Sigmoid colon (tissue), 7 donors: ENCODE results near the gene SMTNL2. TPM values are rescaled to one million over a fixed set of nuclear protein-coding genes. Genes with fewer than 3 reads are reported as not detected.

Experiments
- DNase-seq: peaks from one replicate; pipeline ENCODE4 v3.0.0-alpha.2; 2019
- H3K27ac ChIP-seq, 4 donors: fragments of 200-600 bp; sonication (generic); one replicate each; pipeline ENCODE4 v1.5.1; 2016 to 2019; ENCODE audit warnings: mild to moderate bottlenecking in 1 of 4
- H3K27me3 ChIP-seq, 3 donors: fragments of 200-600 bp; sonication (generic); one replicate each; pipeline ENCODE4 v1.5.1; 2019; ENCODE audit warnings: mild to moderate bottlenecking in 1 of 3
- H3K36me3 ChIP-seq, 4 donors: fragments of 200-600 bp; sonication (generic); one replicate each; pipeline ENCODE4 v1.5.1; 2016 to 2019
- H3K4me1 ChIP-seq, 4 donors: fragments of 200-600 bp; sonication (generic); one replicate each; pipeline ENCODE4 v1.5.1; 2017 to 2019
- H3K4me3 ChIP-seq, 4 donors: fragments of 200-600 bp; sonication (generic); one replicate each; pipeline ENCODE4 v1.5.1; 2017 to 2019; ENCODE audit warnings: mild to moderate bottlenecking in 2 of 4, moderate library complexity in 1 of 4
- H3K9me3 ChIP-seq, 4 donors: fragments of 200-600 bp in 3 of 4; sonication (generic) in 3 of 4; one replicate each; pipeline versions ENCODE4 v1.5.1 to v1.6.1; 2013 to 2019
- CTCF ChIP-seq, 4 experiments: fragments of 450-650 bp in 3 of 4; fragments of 200-600 bp in 1 of 4; IDR thresholded peaks; one replicate each; pipeline ENCODE4 v1.5.1; 2016 to 2019; ENCODE audit warnings: antibody characterized with exemption in 4 of 4, mild to moderate bottlenecking in 3 of 4, moderate library complexity in 2 of 4
- EP300 ChIP-seq, 4 donors: sonication (generic); formaldehyde crosslinking; IDR thresholded peaks; one replicate each; pipeline ENCODE4 v1.6.1; 2017; ENCODE audit warnings: antibody characterized with exemption in 4 of 4
- POLR2A ChIP-seq, 2 donors: fragments of 450-650 bp; IDR thresholded peaks; one replicate each; pipeline ENCODE4 v1.6.1; 2016; ENCODE audit warnings: antibody characterized with exemption in 2 of 2, mild to moderate bottlenecking in 2 of 2, moderate library complexity in 2 of 2
- POLR2AphosphoS5 ChIP-seq, 4 donors: sonication (generic); formaldehyde crosslinking; IDR thresholded peaks; one replicate each; pipeline ENCODE4 v1.6.1; 2017; ENCODE audit warnings: antibody characterized with exemption in 4 of 4
- WGBS, 2 donors: extraction: QIAGEN DNeasy Blood & Tissue Kit; methylation state at CpG; one replicate each; pipeline ENCODE4 v1.1.7; 2013; 5-methylcytosine and 5-hydroxymethylcytosine counted together
- intact Hi-C: fragments of 100-400 bp; cut with DNase I; formaldehyde crosslinking; loops from one replicate; pipeline ENCODE4 v1.15.1; 2023
- polyA plus RNA-seq, 3 donors: library from polyadenylated mRNA; stranded (reverse); fragments of 200-250 nt; gene quantifications; one replicate each; pipeline ENCODE4 v1.2.3, GENCODE V29; 2013
- total RNA-seq, 4 donors: library from RNA; depleted of rRNA; stranded (reverse); fragments of >200 nt; gene quantifications; one replicate each; pipeline ENCODE4 v1.1.0, GENCODE V29; 2016
- donor health status: healthy with polysubstance abuse.
- donor health status: Bipolar disorder and iron deficiency.
- donor health status: healthy.

SMTNL2 gene
- total and polyA plus RNA-seq, 7 donors = 0.33 to 1.9 (median 0.99) TPM; not detected in 1

- intact Hi-C loops = no loop called here
Measured at GRCh38 chr17:4631836-4632580, 47.7 kb downstream of the SMTNL2 start.

GRCh38 chr17:4632581-4632920 lies 48.2 kb downstream of the SMTNL2 start:
- TF ChIP-seq POLR2A (IDR thresholded peaks at IDR 0.05) = no peak
- TF ChIP-seq EP300 (IDR thresholded peaks at IDR 0.05) = no peak
- no peak for TF ChIP-seq CTCF (IDR thresholded peaks at IDR 0.05)
- TF ChIP-seq POLR2AphosphoS5 (IDR thresholded peaks at IDR 0.05) = no peak
- H3K27ac ChIP-seq = no peak overlapping the region
- H3K27me3 ChIP-seq = peaks cover 0 to 36% (median 13%) of the 10 kb centered on the region in 3 donors
- no peak overlapping the region for H3K4me3 ChIP-seq
- WGBS, 2 donors = 63 to 74% methylated on average over 7 of the region's 7 CpGs
- DNase-seq = no peak
- no peaks in the 10 kb centered on the region for H3K36me3 ChIP-seq
- intact Hi-C loops = no loop called here
- H3K9me3 ChIP-seq = no peaks in the 10 kb centered on the region
- no peaks in the 10 kb centered on the region for H3K4me1 ChIP-seq

More at GRCh38 chr17:4631836-4632580, 47.7 kb downstream of the SMTNL2 start:
- TF ChIP-seq CTCF (IDR thresholded peaks at IDR 0.05) (no peak), EP300 (IDR thresholded peaks at IDR 0.05) (no peak), POLR2A (IDR thresholded peaks at IDR 0.05) (no peak), POLR2AphosphoS5 (IDR thresholded peaks at IDR 0.05) (no peak)
- Histone ChIP-seq H3K36me3 (no peaks in the 10 kb centered on the region), H3K4me3 (no peak overlapping the region), H3K27ac (no peak overlapping the region), H3K4me1 (no peaks in the 10 kb centered on the region), H3K9me3 (no peaks in the 10 kb centered on the region), H3K27me3 (peaks cover 0 to 31% (median 12%) of the 10 kb centered on the region in 3 donors)
- no peak for DNase-seq
- 80 to 86% methylated on average over 21 of the region's 21 CpGs for WGBS, 2 donors

GRCh38 chr17:4633643-4634042 lies 49.3 kb downstream of the SMTNL2 start:
- Histone ChIP-seq H3K27ac (no peak overlapping the region), H3K27me3 (peaks cover under 1 to 39% (median 17%) of the 10 kb centered on the region in 3 donors), H3K36me3 (no peaks in the 10 kb centered on the region), H3K4me3 (no peak overlapping the region), H3K4me1 (no peaks in the 10 kb centered on the region), H3K9me3 (no peaks in the 10 kb centered on the region)
- TF ChIP-seq CTCF (IDR thresholded peaks at IDR 0.05) (no peak), EP300 (IDR thresholded peaks at IDR 0.05) (no peak), POLR2AphosphoS5 (IDR thresholded peaks at IDR 0.05) (no peak), POLR2A (IDR thresholded peaks at IDR 0.05) (no peak)
- intact Hi-C loops = no loop called here
- no peak for DNase-seq
- WGBS, 2 donors = 90 to 97% methylated on average over 2 of the region's 2 CpGs

GRCh38 chr17:4634976-4635375 lies 50.6 kb downstream of the SMTNL2 start:
- 68 to 80% methylated on average over 4 of the region's 4 CpGs for WGBS, 2 donors
- intact Hi-C loops = no loop called here
- Histone ChIP-seq H3K36me3 (no peaks in the 10 kb centered on the region), H3K27me3 (peaks cover 4 to 47% (median 25%) of the 10 kb centered on the region in 3 donors), H3K4me3 (no peak overlapping the region), H3K9me3 (no peaks in the 10 kb centered on the region), H3K4me1 (no peaks in the 10 kb centered on the region), H3K27ac (no peak overlapping the region)
- DNase-seq = no peak
- TF ChIP-seq POLR2A (IDR thresholded peaks at IDR 0.05) (no peak), POLR2AphosphoS5 (IDR thresholded peaks at IDR 0.05) (no peak), EP300 (IDR thresholded peaks at IDR 0.05) (no peak), CTCF (IDR thresholded peaks at IDR 0.05) (no peak)
